Stimulated activated CD4-positive, alpha-beta T cell treated with anti-CD3 and anti-CD28 coated beads, Interleukin-15, amount 100 ng/mL, for 24 hours (primary cell): ENCODE results near the gene CPS1.

Source experiments
- DNase-seq: peaks from one replicate; pipeline ENCODE4 v3.0.0-alpha.2; 2020

Gene CPS1

DNA sequence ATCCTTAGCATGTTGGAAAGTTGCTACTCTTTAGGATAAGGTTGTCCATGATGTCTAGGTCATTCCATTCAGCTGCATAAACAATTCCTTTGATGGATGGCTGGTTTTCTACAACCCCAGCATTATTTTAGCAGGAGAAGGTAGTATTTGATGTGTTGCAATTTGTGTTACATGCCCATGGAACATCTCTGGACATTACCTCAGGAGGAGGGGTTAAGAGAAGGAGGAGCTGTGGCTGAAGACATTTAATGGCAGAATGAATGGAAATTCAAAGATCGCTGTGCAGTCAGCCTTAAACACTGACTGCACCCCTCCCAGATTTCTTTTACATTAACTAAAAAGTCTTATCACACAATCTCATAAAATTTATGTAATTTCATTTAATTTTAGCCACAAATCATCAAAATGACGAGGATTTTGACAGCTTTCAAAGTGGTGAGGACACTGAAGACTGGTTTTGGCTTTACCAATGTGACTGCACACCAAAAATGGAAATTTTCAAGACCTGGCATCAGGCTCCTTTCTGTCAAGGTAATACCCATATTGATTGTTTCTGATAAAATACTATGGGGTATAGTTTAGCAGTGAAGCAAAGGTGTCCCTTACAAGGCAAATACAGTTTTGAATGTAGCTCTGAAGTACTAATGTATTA is at the start of gene CPS1:
TSS of gene CPS1 (plus strand) at position 271 of the 652 bp plus-strand sequence. CDS start at position 406, 135 bp downstream.
- no peak for DNase-seq

DNA sequence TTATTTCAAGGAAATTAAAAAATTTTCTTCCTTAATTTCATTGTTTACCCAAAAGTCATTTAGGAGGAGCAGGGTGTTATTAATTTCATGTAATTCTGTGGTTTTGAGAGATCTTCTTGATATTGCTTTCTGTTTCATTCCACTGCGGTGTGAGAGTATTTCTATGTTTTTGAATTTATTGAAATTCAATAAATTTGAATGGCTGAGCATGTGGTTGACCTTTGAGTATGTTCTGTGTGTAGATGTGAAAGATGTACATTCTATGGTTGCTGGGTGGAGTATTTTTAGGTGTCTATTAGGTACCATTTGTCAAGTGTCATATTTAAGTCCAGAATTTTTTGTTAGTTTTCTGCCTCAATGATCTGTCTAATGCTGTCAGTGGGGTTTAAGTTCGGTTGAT is 40.5 kb upstream of the CPS1 start:
- no peak for DNase-seq

- no peak for DNase-seq
Observed at GRCh38 chr2:210517264-210517663, 39.1 kb upstream of the CPS1 start.

DNA sequence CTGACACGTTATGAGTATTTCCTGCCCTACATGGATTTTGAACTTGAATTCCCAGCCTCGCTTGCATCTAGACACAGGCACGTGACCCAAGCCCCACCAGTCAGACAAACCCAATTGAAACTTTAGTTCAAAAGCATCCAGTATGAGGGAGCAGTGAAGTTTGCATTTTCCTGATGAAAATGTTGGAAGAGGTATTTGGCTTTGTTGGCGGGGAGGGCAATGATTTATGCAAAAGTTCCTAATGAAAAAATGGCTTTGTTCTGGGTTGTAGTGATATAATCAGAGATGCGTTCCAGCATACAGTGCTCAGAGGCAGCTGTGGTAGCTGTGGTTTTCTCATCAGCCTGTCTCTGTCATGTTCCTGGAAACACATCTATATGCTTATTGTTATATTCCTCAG is 36.8 kb upstream of the CPS1 start:
- DNase-seq: no peak

- DNase-seq: no peak
Observed at GRCh38 chr2:210522399-210522798, 34.0 kb upstream of the CPS1 start.

DNA sequence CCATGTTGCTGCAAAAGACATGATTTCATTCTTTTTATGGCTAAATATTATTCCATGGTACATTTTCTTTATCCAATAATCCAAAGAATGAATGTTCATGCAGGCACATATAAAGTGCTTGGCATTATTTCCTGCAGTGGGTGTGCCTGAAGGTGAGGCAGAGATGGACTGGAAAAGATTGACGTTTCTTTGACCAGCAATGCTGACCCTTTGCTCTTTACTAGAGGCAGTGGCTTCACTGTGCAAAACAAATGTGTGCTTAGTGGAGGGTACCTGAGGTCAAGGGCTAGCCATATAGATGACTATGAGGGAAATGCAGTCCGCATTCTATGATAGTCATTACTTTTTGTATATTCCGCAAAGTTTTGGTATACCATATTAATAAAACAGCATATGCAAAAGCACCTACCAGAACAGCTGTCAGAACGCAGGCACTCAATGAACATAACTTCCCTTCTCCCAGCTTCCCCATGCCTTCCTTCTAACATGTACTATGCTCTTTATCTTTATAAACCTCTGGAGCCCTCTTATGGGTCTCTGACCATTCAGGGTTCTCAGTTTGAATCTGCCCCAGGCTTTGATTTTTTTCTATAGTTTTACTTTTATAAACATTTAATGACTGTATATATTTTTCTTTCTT is 32.6 kb upstream of the CPS1 start:
- no peak for DNase-seq

DNA sequence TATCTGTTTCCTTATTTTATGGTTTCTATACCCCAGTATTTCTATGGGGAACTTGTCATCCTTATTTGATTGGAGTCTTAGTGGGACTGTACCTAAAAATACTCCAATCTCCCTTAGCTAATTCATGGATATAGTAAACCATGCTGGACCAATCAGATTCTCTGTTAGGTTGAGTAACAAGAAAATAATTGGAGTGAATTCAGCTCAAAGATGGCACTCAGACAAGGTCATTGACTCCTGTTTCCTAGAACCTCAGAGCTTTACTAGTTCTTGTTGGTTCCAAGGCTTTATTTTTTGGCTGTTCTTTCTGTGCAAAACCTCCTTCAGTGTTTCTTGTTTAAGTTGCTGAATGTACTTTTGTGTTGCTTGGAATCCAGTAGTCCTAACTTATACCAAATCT is 31.9 kb upstream of the CPS1 start:
- no peak for DNase-seq

DNA sequence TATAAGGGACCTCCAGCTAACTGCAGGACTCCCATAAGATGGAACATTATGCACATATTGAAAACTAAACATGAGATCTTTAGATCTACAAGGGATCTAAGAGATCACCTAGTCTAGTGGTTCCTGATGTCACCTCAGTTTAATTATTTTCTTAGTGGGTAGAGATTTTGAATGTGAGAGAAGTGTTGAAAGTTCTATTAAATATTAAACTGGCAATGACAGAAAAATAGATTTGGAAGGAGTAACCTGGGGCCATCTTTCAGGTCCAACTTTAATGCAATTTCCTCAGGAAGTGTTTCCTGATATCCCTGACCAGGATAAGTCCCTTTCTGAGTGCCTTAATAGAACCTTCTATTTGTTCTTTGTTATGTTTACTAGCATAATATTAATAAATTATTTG is 29.1 kb upstream of the CPS1 start:
- no peak for DNase-seq

- DNase-seq: no peak
Observed at GRCh38 chr2:210528716-210529115, 27.7 kb upstream of the CPS1 start.

- no peak for DNase-seq
Observed at GRCh38 chr2:210531050-210531449, 25.3 kb upstream of the CPS1 start.

GRCh38 chr2:210531482-210531881 is 24.9 kb upstream of the CPS1 start:
- no peak for DNase-seq

- DNase-seq: no peak
Observed at GRCh38 chr2:210533389-210533788, 23.0 kb upstream of the CPS1 start.

- DNase-seq: no peak
Observed at GRCh38 chr2:210534879-210535278, 21.5 kb upstream of the CPS1 start.

DNA sequence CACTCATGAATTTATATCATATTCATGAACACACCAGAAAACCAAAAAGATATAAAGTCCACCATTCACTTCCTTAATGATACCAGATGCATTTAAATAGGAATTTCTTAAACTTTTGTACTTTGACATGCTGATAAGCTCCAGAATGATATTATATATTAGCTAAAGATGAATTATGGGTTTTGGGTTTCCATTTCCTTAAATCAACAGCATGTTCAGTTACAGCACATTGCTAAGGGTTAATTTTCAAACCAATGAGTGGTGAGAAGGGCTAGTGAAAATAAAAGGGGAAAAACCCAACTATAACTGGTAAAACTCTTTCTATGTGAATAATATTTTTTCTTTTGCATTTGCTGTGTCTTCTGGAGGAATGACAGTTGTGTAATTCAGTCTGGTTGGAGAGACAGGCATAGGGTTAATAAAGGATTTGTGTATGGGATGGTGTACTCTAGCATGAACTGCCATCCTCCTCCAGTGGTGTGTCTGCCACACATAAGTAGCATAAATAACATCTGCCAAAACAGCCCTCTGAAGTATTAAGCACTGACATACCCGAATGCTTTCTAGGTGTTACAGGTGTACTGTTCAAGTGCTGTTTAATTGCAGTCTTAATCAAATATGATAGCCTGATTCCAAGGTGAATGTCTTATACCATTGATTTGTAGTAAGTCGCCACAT is 19.3 kb upstream of the CPS1 start:
- no peak for DNase-seq

DNA sequence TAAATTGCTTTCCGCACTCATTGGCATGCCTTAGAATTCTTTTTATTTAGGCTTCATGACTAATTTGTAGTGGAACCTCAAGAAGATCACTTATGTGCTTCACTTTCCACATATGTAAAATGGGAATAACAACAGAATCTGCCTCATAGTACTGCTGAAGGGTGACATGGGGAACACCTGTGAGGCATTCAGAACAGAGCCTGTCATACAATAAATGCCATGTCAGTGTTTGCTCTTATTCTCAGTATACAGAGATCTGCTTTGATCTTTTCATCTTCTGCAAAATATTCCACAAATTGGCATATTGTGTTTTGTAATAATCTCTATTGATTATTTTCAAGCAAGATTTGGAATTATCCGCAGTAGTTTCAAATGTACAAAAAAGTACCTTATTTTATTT is 17.4 kb upstream of the CPS1 start:
- no peak for DNase-seq

DNA sequence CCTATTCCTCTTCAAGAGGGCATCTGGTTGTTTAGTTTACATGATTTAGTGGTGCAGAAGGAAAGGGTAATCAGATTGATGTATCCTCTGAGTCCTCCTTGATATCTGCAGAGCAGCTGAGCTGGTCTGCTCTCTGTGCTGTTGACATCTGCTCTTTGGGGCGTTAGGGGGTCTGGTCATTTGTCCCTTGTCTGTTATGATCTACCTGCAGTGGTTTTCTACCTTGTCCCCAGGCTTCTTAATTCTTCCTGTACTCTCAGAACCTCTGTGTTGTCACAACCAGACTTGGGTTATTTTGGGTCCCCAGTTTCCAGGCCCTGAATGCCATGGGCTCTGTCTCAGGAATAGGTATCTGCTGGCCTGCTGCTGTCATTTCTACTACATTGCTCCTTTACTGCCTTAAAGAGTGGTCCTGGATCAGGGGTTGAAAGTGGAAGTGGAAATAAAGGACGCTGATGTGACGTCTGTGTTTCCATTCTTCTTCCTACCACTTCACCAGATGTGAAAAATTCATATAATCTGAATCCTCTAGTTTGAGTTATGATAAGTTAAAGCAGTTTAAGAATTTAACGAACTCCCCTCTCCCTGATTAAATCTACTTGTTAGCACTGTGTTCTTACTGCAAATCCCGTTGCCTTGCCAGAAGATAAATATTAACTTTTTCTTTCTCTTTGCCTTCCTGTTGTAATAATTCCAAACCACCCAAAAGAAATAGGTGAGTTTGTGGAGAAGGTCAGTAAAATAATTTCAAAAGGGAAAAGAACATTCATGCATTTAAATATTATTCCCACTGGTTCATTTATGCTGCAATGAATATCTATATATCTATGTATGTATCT is 16.6 kb upstream of the CPS1 start:
- no peak for DNase-seq

- DNase-seq: no peak
Observed at GRCh38 chr2:210540471-210540870, 15.9 kb upstream of the CPS1 start.

- DNase-seq: no peak
Observed at GRCh38 chr2:210540900-210541289, 15.5 kb upstream of the CPS1 start.

- DNase-seq: no peak
Observed at GRCh38 chr2:210541290-210541902, 15.0 kb upstream of the CPS1 start.

GRCh38 chr2:210544007-210544590 is 12.3 kb upstream of the CPS1 start:
- no peak for DNase-seq

DNA sequence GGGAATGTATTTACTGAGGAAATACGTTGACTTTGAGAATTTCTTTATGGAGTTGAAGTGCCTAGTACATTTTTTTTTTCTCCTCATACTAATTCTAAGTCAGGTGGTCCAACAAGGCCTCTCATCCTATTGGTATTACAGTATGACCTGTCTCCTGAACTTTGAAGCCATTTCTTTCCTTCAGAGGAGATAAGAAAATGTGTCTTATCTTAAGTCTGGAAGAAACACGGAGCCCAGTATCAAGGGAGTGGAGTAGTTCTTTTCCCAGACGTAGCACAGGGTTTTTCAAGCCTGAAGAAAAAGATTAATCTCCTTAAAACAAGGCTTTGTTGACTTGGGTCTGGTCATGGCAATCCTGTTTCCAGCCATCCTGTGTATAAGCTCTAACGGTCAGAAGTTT is 11.6 kb upstream of the CPS1 start:
- DNase-seq: no peak

DNA sequence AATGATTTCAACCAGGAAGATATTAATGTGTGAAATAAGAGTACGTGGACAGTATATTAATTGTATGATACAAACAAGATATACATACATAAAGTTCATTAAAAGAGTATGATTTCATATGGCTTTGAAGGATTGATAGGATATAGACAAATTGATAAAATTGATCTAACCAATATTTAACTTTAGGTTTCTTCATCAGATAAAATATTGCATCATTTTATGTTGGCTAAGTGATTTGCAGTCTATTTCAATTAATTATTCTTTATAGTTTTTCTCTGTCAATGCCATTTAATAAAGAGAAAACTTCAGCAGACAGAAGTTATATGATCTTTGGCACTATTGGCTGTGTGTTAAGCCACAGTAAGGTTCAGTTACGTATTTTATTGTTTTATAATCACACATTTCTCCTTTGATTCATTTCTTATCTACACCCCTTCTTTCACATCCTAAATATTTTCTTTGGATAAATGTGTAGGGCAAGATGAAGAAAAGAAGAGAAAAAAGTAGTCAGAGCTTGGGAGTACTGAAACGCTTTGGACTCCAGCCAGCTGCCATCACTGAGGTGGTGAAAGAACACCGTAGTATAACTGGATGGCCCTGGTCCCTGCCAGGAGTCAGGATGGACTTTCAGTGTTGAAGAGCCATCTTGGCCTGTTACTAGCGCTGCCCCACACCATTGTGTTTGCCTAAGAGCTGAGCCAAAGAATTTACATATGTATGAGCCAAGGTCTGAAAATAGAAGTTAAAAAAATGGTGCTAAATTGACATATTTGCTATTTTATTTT is 9.8 kb upstream of the CPS1 start:
- no peak for DNase-seq
